Right kidney (tissue), 1 donor: ENCODE data around the gene CHD1.

Experiments used
- DNase-seq: peaks from one replicate; pipeline ENCODE4 v3.0.0-alpha.2; 2016

CHD1 gene

GRCh38 chr5:98902733-98903132, 26.1 kb downstream of the CHD1 start:
- DNase-seq: no peak

DNA sequence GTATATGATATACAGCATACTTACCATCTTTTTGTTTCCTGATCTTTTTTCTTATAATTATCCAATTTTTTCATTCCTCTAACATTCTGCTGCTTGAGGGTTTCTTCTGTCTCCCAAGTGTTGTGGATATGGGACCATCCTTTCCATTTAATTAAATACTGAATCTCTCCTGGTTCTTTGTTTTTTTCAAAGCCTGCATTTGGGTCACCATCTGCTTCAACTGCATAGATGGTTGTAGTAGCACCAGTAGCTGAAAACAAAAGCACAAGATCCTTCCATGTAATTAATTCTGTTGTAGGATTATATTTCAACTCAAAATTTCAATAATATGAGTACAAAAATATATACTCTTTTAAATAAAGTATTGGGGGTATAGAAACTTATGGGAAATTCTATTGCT, 29.4 kb downstream of the CHD1 start:
- DNase-seq: no peak

DNA sequence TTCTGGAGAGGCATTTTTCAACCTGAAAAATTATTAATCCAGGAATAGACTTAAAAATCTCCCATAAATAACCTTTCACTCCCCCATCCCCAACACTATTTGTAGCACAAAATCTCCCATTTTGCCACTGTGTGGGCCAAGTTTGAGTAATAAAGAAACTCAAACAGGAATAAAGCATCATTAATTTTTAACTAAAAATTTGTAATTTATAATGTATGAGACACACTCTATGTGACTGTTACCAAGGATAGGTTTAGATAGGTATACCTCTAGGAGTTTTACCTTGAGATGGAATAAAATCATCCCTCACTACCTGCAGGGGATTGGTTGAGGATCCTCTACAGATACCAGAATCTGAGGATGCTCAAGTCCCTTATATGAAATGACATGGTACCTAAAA, 30.1 kb downstream of the CHD1 start:
- DNase-seq: no peak

GRCh38 chr5:98891591-98891990, 37.2 kb downstream of the CHD1 start:
- no peak for DNase-seq

GRCh38 chr5:98880598-98880997, 48.2 kb downstream of the CHD1 start:
- no peak for DNase-seq

DNA sequence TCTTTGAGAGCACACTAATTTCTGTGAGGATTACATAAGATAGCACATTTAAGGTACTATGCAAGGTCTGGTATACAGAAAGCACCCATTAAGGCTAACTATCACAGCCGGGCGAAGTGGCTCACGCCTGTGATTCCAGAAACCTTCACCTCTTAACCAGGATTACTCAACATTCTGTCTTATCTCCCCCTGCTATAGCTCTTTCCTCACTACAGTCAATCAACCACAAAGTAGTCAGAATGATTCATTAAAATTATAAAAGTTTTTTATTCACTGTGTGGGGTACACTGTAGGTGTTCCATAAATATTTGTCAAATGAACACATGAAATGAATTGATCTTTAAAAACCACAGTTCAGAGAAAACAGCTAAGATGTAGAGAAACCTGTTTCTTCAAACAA, 48.7 kb downstream of the CHD1 start:
- DNase-seq: no peak

DNA sequence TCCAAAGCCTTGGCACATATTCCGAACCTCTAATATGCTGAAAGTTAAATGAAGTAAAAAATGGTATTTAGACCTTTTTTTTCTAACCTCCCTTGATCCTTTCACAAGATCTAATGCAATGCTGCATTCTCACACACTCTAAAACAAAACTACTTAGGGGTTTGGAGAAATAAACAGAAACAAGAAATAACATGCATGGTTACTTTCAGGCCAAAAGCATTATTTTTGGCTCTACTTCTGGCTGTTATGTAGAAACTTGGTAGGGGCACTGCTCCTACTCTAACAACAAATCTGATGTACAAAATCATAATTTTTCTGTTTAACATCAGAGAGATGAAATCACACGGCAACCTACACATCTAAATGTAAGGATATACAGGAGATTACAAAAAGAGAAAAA, 51.2 kb downstream of the CHD1 start:
- no peak for DNase-seq

GRCh38 chr5:98872674-98873073, 56.1 kb downstream of the CHD1 start:
- DNase-seq: no peak

GRCh38 chr5:98865690-98866089, 63.1 kb downstream of the CHD1 start:
- no peak for DNase-seq

GRCh38 chr5:98847054-98847453, 81.8 kb downstream of the CHD1 start:
- DNase-seq: no peak

GRCh38 chr5:98846520-98846919, 82.3 kb downstream of the CHD1 start:
- DNase-seq: no peak

- DNase-seq: no peak
These were observed 82.9 kb downstream of the CHD1 start for GRCh38 chr5:98845878-98846277.

DNA sequence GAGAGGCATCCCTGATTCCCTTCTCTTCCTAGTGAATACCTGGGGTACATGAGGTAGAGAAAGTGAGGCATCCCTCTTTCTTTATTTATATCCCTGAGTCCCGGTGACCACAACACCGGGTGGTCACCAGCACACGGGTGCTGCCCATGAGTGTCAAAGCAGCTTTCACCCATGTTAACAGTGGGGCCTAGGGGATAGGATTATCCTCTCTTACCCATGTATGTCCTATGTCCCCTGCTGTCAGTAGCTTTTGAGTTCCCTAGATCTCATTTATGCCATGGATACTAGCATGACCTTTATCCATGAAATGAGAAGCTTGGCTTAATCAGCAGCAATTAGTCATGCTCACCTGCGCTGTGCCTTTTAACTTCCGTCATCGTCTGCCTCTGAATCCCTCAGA, 83.9 kb downstream of the CHD1 start:
- DNase-seq: no peak

DNA sequence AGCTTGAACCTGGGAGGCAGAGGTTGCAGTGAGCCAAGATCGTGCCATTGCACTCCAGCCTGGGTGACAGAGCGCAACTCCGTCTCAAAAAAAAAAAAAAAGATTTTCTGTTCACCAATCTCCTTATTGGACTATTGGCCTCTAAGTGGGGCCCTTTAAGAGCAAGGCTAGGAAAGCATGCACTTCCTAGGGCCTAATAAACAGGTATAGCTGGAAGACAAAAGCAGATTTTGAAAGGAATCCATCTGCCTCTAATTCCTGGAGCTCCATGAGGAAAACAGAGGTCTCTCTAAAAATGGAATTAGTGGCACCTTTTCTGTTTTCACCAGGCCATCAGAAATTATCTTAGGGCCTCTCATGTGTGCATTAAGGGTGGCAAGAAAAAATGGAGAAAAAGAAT, 85.3 kb downstream of the CHD1 start:
- no peak for DNase-seq

DNA sequence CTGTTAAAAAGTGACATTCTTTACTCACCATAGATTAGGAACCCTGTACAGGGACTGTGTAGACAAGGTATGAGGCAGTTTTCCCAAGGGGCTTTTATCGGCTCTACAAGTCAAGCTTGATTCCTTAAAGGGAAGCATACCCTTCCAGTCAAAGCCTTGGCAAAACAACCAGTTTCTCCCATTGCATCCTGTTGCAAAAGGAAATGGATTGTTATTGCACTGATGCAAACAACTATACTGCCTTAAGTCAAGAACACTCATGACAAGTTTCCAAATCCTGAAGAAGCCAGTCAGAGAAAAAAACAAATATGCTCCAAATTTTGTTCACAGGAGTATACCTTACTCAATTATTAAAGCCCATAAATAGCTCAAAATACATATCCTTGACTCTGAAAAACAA, 87.9 kb downstream of the CHD1 start:
- DNase-seq: no peak

DNA sequence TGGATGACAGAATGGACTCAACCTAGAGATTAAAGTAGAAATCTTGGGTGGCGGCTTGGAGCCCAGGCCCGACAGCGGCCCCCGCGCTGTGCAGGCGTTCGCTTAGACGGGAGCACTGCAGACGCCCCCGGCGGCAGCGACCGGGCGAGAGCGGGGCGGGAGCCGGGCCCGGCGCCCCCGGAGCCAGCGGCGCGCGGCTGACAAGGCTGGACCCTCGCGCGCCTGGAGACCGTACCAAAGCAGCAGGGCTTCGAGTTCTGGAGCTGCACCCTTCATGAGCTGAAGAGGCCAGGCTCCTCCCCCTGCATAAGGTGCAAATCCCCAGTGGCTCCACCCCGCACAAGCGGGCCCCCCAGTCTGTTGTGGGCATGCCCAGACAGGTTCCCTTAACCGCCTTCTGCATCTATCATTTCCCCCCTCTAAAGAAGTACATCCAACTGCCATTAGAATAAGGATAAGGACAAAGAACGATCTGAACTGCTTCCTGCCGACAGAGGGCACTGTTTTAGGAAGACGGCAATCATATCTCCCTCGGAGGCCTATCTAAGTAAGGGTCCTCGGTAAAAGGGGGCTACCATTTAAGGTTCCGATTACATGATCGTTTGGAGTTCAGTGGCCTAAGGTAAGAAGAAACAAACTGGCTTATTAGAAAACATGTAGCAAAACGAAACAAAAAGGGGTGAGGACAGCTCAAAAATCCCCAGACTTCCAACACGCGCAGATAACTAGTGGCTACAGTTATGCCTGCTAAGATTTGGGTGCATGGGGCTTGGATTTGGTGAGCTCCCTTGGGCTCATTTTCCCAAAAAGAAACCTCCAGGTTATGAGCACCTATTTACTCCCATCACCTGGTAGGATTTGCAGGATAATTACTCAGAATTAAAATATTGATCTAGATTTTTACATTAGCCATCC, 89.1 kb downstream of the CHD1 start:
- DNase-seq: peak; percentile 35

- no peak for DNase-seq
These were observed 92.6 kb downstream of the CHD1 start for GRCh38 chr5:98836175-98836574.

GRCh38 chr5:98827588-98828284, 101.1 kb downstream of the CHD1 start:
- DNase-seq: no peak

DNA sequence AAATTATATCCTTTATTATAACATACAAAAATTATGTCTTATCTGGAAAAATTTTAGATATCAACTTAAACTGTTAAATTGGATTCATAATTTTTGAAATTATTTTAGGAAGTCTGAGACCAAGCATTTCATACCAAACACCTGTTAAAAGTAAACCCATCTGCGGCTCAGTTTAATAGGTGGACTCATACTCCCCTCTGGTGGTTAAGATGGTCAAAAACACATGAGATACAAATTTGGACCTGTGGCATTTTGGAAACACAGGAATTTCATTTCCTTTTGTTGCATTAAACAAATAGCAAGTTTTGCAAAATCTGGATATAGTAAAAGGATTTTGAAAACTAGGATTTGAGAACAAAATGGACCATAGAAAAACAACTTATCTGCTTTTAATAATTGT, 101.6 kb downstream of the CHD1 start:
- DNase-seq: no peak

DNA sequence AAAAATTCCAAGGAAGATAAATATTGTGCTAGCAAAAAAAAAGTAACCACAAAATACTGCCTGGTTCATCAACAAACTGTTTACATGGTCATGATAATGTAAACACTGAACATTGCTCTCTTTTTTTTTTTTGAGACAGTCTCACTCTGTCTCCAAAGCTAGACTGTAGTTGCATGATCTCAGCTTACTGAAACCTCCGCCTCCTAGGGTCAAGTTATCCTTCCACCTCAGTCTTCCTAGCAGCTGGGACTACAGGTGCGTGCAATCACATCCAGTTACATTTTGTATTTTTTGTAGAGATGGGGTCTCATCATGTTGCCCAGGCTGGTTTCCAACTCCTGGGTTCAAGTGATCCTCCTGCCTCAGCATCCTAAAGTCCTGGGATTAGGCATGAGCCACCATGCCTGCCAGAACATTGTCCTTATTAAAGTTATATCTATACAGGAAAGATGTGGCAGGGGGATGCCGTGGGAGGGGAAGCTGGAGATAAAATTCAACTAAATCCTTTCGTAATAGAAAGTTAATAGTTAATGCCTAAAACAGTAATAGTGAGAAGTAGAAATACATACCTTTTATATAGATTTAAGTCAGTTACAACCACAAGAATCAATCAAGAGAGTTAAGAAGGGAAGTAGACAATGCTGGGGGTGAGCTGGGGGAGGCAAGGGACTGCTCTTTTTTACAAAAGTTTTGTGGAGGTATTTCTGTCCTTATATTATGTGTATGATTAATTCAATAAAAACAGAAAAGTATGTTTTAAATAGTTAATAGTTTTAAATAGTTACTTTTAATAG, 103.0 kb downstream of the CHD1 start:
- DNase-seq: no peak

GRCh38 chr5:98816582-98817222, 112.1 kb downstream of the CHD1 start:
- no peak for DNase-seq

- DNase-seq: no peak
These were observed 115.1 kb downstream of the CHD1 start for GRCh38 chr5:98813755-98814154.

- DNase-seq: no peak
These were observed 118.6 kb downstream of the CHD1 start for GRCh38 chr5:98810206-98810605.
